NK-92 treated with Interleukin-12 subunit alpha and Interleukin-12 subunit beta, amount 100 ng/mL, for 24 hours (cell line): ENCODE results near the gene HOXD8.

Experiments used
- DNase-seq: peaks from one replicate; lab custom pipeline; 2025; lab: John Stamatoyannopoulos, UW

Gene HOXD8

DNA sequence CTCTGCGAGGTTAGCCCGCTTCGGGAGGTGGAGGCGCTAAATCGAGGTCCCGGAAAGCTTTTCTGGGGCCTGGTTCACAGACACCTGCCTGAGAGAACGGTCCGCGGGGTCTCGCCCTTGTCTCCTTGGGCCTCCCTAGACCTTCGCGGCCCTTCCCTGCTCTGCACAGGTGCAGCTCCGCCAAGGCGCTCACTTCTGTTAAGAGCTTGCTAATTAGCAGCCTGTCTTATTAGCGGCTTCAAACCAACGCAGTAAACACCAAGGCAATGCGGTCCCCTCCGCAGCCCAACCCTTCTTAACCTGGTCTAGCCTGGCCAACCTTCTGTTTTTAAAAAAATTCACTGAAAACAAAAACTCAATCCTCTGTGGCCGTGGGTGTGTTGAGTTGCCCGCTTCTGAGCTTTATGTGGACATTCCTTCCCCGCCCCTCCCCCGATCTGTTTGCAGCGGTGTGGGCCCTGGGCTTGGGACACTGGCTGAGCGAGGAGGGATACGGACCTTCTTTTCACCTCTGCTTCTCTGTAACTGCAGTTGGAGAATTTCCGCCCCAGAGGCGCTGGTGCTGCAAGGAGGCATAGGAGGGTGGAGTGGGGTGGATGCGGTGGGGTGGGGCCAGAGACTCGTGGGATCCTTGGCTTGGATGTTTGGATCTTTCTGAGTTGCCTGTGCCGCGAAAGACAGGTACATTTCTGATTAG, 18.4 kb downstream of the HOXD8 start:
- DNase-seq: no peak

DNA sequence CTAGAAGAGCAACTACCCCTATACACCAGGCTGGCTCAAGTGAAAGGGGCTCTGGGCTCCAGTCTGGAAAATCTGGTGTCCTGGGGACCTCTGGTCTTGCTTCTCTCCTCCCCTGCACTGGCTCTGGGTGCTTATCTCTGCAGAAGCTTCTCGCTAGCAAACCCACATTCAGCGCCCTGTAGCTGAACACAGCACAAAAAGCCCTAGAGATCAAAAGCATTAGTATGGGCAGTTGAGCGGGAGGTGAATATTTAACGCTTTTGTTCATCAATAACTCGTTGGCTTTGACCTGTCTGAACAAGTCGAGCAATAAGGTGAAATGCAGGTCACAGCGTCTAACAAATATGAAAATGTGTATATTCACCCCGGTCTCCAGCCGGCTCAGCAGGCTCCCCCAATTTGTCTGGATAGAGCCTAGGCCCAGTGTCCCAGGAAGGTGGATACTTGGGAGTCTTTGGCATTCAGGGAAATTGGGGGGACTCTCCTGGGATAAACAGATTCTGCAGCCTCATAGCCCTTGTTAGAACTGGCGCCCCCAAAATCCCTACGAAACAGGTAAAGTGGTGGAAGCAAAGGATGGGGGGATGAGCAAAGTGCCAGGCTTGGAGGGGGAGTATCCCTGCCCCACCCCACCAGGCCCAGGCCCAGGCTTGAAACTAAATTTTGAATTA, 19.4 kb downstream of the HOXD8 start:
- no peak for DNase-seq

DNA sequence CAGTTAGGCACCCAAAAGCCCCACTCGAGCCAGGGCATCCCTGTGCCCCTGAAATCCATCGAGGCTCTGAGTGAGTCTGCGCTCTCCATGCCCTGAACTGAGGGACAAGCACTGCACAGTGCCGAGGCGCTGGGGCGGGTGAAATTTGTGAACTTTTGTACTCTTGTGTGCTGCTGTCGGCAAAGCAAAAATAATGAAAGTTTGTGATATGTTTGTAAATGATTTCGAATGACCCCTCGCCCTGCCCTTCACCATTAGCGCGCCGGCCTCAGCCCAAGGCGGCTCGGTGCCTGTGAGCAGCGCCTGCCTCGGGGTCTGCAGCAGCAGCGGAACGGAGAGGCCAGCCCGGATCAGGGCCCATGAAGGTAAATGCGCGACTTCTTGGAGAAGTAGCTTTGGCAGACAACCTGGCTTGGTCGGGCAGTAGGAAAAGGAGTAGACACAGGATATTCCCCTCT, 20.0 kb downstream of the HOXD8 start:
- DNase-seq: no peak

DNA sequence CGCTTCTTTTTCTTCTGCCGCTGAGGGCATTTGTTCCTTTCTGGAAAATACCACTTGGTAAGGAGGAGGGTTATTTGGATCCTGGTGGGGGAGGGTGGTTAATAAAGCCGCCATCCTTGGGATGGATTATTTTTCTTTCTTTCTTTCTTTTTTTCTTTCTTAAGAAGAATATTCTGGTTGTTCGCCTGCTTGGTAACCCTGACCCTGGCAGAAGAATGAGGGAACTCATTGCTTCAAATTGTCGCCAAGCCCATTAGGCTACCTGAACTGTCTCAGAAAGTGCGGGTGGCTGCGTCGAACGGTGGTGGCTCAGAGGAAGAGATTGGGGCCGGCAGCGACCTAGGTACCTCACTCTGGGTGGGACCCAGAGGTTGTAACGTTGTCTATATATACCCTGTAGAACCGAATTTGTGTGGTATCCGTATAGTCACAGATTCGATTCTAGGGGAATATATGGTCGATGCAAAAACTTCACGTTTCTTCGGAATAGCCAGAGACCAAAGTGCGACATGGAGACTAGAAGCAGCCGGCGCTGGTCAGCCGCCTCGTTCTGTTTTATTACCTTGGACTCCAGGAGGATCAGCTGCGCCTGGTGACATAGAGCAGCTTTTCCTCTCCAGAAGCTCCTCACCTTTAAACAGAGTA, 20.6 kb downstream of the HOXD8 start:
- no peak for DNase-seq

DNA sequence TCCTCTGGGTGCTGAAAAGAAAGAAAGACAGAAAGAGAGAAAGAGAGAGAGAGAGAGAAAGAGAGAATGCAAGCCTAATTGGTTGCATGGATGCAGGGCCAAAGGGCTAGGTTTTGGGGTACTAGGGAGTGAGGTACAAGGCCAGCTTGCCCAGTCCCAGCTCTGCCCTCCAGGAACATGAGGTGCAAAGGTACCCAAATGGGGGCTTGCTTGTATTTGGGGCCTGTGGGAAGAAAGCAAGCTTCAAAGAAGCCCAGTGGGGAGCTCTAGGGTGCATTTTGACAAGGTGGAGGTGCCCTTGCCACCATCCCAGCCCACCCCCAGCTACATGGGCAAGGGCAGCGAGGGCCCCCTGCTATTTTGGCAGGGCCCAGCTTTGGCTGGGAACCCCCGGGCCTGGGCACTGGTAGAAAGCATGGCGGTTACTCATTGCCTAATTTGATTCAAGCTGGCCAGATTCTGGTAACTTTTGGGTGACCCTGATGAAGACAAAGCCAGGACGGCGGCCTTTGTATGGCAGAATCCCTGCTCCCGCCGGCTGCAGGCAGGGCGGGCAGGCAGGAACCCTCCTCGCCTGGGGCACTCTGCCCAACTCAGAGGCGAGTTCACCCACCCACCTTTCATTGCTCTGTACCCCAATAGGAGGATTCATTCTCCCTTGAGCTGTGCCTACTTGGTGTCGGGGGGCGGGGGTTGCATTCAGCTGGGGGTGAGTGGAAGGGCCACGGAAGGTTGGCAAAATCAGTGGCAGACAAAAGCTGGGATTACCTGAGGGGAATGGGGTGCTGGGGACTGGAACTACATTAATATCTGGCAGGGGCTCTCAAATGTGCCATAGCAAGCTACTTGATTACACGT, 21.3 kb downstream of the HOXD8 start:
- no peak for DNase-seq

DNA sequence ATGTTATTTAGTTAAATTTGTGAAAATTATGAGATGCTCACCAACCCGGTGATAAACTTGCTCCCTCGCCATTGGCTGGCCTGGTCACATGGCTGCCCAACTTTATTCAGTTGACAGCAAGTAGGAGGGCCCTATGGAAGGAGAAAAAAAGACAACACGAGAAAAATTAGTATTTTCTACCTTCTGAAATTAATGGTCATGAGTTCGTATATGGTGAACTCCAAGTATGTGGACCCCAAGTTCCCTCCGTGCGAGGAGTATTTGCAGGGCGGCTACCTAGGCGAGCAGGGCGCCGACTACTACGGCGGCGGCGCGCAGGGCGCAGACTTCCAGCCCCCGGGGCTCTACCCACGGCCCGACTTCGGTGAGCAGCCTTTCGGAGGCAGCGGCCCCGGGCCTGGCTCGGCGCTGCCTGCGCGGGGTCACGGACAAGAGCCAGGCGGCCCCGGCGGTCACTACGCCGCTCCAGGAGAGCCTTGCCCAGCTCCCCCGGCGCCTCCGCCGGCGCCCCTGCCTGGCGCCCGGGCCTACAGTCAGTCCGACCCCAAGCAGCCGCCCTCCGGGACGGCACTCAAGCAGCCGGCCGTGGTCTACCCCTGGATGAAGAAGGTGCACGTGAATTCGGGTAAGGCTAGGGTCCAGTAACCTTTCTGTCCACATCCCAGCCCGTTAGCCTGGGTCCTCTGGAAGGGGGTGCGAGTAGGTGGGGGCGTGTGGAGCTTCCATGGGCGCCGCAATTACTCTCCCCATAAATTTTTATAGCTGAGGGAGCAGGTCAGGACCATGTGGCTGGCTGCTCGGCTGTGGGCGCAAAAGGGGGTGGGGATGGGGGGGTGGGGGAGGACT, 22.2 kb downstream of the HOXD8 start, which contains the start of gene HOXD4:
HOXD4 (plus strand) TSS at position 109 of the 846 bp plus-strand sequence; CDS start at position 193, 84 bp downstream.
- no peak for DNase-seq

DNA sequence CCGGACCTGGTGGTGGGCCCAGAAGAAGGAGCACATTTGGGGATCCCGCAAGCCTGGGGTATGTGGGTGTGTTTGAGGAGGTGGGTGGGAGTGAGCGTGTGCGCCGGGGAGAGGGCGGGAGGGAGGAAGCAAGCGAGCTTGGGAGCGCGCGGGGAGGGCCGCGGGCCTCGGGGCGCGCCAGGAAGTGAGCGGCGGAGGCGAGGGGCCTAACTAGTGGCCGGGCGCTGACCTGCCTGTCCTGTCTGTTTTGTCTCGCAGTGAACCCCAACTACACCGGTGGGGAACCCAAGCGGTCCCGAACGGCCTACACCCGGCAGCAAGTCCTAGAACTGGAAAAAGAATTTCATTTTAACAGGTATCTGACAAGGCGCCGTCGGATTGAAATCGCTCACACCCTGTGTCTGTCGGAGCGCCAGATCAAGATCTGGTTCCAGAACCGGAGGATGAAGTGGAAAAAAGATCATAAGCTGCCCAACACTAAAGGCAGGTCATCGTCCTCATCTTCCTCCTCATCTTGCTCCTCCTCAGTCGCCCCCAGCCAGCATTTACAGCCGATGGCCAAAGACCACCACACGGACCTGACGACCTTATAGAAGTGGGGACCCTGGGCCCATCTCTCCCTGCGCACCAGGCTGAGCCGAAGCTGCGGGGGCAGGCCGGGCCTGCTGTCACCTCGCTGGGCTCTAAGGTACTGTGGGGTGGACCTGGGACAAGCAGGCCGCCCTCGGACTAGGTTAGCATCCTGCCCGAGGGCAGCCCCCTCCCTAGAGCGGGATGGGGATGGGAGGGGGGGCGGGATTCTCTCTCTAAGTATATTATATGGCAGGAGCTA, 23.1 kb downstream of the HOXD8 start:
- no peak for DNase-seq

DNA sequence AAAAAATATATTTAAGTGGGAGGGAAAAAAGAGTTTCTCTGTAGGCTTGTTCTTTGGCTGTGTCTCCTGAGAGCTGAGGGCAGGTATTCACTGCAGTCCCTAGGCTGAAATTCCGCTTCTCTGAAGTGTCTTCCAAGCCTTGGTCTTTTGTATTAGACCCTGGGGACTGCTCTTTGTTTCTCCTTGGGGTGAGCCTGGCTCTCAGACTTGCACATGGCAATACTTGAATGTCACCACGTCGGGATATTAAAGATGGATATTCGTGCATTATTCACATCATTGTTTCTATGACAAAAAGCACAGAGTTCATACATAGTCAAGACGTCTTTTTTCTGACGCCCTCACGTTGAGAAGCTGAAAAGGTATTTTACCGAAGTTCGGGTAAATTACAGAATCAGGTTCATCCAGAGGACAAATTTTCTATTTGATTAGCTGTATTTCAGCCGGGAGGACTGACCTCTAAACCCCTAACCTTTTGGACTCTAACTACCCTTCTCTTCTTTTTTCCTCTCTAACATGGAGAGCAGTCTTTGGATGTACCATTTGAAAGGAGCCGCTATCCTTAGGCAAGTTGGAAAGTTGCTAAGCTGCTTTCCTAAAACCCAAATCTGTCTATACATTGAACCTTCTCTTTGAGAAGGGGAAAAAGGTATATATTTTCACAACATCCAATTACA, 25.2 kb downstream of the HOXD8 start:
- no peak for DNase-seq

DNA sequence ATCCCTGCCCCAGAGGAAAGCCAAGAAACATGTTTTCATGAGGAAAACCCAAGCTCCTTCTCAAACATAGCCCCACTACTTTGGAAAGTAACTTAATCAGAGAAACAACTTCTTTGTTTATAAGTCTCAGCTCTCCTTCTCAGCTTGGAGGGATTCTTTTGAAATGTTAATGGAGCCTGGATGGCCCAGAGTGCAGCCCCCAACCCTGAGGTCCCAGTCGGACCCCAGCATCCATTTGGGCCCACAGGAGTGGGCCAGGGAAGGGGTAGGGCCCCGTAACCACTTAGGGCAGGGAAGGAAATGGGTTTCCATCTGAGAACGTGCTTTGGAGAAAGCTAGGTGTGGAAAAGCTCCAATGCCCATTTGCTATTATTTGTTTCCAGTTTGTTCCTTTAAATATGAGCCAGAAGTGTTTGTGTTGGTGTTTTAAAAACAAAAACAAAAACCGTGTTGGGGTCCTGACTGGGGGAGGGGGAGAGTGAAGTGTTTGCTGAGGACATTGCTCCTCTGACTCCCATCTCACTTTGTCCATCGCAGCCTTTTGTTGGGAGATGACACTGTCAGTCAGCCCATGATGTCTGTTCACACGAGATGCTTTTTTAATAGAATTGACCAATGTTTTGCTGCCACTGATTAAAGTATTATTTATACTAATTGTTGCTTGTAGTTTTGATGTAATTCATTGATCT, 26.0 kb downstream of the HOXD8 start:
- DNase-seq: no peak

DNA sequence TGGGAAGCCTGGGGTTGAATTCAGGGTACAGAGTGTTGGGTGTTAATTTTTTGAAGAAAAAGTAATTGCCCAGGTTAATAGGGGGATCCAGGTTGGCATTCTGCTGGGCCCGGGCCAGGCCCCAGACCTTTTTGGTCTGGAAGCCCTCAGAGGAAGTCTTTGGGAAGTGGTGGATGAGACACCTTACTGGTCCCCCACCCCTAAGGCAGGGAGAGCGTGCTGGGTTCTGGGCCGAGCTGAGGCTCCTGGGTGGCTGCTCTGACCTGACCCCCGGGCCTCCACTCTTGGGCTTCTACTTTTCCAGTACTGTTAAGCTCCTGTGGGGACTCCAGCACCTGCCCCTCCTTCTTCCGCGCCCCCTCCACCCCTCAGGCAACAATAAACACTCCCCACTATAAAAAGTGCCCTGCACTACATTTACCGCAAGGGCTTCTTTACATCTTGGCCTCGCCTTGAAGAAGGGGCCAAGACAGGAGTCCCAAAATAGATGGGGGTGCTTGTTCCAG, 26.8 kb downstream of the HOXD8 start:
- DNase-seq: no peak

DNA sequence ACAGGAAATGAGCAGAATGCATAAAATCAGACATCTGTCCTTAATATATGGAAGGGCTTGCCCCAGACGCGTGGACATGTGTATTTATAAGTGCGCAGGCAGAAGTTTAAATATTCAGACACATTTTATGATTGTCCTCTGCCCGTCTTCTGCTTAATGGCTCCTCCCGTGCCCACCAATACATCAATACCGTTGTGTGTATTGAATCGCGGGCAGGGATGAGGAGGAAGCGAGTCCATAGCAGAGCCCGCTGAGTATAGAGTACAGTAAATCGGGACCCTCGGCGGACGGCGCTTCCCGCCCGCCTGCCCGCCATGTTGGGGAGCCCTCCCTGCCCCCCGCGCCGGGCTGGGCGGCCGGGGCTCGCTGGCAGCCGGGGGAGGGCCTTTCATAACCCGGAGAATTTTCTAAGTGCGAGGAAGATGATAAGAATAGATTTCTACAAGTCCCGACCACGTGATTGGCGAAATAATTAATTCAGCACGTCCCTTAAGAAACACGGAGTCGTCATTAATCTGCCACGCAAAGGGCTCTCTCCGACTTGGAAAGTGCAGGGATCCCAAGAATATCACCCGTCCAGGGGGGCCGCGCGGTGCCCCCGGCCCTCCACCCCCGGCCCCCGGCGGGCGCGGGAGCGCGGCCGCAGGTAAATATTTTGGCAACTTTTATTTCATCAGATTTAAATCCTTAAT, 27.4 kb downstream of the HOXD8 start, which contains the start of gene HOXD3:
HOXD3 (plus strand) TSS at position 501 of the 692 bp plus-strand sequence. CDS start 11,808 bp downstream, outside the sequence.
- DNase-seq: no peak

DNA sequence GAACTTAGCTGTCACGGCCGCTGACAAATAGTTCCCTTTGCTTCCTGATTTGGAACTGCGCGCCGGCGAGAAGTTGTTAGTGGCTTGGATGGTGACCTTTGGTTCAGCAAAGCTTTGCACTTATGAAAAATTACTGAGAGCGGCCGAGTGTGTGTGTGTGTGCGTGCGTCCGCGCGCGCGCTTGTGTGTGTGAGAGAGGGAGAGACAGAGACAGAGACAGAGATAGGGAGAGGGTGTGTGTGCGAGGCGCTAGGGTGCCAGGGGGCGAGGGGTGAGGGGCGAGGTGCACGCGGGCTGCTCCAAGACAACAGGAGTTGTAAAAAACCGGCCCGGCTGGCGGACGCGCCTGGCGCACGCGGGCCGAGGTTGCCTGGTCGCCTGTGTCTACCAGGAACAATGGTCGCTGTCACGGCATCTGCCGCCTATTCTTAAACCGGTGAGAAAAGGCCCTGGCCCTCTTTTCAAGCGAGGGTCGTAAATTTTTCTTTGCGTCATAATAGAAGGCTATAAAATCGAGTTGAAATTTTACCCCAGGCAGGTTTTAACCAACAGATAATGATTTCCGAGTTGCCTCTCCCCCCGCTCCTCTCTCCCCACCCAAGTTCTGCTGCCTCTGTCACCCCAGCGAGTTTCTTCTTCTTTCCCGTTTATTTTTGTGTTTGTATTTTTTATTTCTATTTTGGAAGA, 28.1 kb downstream of the HOXD8 start:
- DNase-seq: no peak

DNA sequence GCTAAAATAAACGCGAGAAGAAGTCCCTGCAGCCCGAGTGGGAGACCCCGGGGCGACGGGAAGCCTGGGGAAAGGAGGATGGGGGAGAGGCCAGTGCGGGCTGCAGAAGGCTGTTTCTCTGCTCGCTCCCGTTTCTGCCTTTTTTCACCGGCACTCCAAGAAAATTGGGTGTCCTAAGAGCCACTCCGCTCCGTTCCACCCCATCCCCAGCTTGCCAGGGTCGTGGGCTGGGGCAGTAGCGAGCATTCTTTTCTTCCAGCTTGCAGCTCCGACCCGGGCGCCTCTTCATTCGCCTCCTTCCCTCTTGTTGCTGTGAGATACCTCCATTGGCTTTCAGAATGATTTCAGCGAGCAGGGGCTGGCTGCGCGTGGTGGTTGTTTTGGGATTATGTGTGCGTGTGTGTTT, 28.7 kb downstream of the HOXD8 start:
- DNase-seq: no peak

DNA sequence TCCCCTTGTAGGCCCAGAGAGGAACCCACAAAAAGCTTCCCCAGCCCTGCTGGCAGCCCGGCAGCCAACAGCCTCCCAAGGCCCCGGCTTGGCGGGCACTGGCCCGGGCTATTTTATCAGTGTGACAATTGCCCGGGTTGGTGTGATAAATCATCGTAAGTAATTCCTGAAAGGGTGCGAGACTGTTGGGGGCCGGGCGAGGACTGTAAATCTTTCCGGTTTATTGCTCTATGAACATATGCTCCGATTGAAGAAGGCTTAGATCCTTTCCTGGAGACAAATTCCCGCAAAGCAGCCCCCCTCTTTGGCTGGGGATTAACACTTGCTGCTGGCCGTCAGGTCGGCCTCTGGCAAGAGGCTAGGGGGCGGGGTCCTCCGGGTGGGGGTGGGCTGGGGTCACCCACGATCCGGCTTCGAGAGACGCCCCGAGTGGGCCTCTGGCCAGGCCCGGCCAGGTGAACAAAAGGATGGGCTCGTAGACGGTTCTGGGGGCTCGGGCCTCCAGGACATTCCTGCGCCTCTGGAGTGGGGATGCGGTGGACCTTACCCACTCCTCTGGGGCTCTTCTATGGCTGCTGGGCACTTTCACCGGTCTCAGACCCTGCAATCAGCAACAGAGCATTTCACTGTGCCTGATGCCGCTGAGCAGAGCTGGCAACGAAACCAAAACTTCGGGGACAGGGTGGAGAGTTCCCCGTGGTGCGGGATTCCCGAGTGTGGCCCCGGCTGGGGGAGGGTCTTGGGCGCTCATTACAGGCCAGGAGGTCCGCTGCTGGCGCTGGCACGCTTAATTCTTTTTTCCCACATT, 29.6 kb downstream of the HOXD8 start:
- no peak for DNase-seq

DNA sequence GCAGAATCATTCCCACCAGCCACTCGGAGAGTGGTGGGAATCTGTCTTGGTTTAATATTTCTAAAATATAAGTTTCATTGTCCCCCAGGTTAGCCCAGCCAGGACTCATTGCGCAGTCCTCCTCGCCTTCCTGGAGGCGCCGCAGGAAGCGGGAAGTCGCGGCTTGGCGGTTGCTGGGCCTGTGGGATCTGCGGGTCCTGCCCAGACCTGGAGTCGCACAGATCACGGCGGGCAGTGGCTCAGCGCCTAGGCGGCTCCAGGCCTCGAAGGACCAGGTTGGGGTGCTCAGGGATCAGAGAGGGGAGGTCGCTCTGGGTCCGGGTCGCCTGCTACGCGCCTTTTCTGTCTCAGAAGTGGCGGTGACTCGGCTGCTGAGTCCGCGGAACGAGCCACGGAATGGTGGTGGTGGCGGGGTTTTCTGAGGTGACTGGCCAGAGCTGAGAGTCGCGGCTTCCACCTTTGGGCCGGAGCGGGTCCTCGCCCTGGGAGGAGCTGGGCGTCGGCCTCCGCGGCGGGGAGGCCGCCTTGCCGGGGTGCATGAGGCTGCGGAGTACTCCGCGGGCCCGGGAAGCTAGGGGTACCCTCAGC, 30.3 kb downstream of the HOXD8 start:
- no peak for DNase-seq

DNA sequence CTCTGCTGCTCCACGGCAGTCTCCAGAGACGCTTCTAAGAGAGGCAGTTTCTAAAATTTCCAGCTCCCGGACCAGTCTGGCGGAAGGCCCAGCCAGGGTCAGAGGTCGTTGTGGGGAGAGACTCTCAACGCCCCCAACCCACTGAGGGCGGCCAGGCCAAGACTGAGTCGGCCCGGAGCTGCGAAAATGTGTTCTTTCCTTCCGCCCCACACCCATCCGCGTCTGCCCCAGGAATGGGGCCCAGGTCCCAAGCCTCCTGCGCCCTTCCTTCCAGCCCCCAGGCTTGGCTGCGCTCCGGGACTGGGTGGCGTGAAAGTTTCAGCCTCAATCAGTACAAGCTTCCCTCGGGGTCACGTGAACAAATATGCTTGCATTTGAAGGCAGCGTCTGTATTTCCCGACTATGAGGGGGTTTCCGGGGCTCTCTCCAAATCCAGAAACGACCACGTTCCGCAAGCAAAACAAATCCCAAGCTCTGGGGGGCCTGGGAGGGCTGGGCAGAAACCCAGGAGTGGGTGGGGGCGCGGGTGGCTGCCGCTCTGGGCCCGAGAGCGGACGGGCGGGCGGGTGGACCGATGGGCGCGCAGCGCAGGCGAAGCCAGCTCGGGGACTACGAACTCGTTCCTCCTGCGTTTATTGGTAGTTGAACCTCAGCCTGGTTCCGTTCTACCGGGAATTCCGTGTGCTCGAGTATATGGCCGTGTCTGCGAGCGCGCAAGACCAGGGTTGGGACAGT, 30.9 kb downstream of the HOXD8 start:
- no peak for DNase-seq
